ENCODE data around the gene CEP131. TPM values are rescaled to one million over a fixed set of nuclear protein-coding genes. Genes with fewer than 3 reads are reported as not detected.

The CEP131 gene
- total RNA-seq, 2 experiments from 2014 or later = 9.4 to 9.8 TPM

DNA sequence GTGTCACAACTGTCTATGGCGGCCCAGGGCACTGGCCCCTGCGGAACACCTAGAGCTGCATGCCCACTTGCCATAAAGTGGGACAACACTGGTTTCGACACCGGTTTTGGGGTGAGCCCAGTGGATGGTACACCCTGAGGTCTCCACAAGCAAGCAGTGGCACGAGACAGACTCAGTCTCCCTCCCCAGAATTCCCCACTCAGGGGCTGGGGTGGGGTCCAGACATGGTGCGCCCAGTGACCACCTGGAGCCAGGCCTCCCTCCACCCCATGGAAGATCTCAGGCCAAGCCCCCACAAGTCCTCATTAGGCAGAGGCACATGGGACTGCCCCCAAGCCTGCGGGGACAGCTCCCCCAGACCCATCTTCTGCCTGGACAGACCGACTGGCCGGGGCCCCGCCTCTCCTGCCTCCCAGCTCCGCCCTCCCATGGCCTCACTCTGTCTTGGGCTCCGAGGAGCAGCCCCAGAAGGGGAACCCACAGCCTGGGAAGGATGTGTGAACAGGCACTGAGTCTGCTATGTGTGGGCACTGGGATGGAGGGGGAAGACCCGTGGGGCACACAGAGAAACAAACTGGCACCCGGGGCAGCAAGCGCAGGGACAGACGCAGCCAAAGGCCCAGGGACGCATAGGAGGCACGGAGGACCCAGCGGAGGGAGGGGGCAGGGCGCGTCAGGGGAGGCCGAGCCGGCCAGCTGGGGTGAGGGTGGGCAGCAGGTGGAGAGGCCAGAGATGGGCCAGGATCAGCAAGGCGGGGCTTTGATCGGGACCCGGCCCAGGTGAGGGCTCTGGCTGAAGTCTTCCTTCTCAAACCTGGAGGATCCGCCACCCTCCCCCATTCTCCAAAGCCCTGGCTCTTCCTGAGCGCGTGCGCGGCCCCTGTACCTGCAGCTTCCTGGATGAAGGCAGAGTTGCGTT is 13.3 kb upstream of the CEP131 start:
- peaks cover 9% of the 10 kb centered on the region for H3K36me3 Mint-ChIP-seq (ENCODE audit: low read depth)
- H3K4me3 Mint-ChIP-seq = no peak overlapping the region
- no peak for DNase-seq
- intact Hi-C loops (cut with micrococcal nuclease) = loop anchor here (5.0 kb wide), 2 partner anchors 246 to 1134 kb away; partner anchors contain the start of gene GAA
- CTCF ChIA-PET = no interaction called here
- peaks cover 27% of the 10 kb centered on the region for H3K4me1 Mint-ChIP-seq (ENCODE audit: low read depth)
- H3K27ac Mint-ChIP-seq = no peak overlapping the region
- H3K9me3 Mint-ChIP-seq = no peaks in the 10 kb centered on the region
- H3K27me3 Mint-ChIP-seq (ENCODE audit: low read depth) = no peaks in the 10 kb centered on the region

- no peaks in the 10 kb centered on the region for H3K9me3 Mint-ChIP-seq
- peaks cover 11% of the 10 kb centered on the region for H3K36me3 Mint-ChIP-seq (ENCODE audit: low read depth)
- H3K27ac Mint-ChIP-seq = no peak overlapping the region
- intact Hi-C loops (cut with micrococcal nuclease) = loop anchor here (5.0 kb wide), 2 partner anchors 247 to 1133 kb away; partner anchors contain the start of gene GAA
- CTCF ChIA-PET = interaction anchor here (0.6 kb wide), 1 partner anchor 133 kb away, joined by 3 read pairs; no protein-coding TSS in a partner anchor
- peaks cover 19% of the 10 kb centered on the region for H3K4me1 Mint-ChIP-seq (ENCODE audit: low read depth)
- no peak for DNase-seq
- H3K27me3 Mint-ChIP-seq (ENCODE audit: low read depth) = no peaks in the 10 kb centered on the region
- H3K4me3 Mint-ChIP-seq = no peak overlapping the region
Measured at GRCh38 chr17:81234940-81235821, 12.4 kb upstream of the CEP131 start.

DNA sequence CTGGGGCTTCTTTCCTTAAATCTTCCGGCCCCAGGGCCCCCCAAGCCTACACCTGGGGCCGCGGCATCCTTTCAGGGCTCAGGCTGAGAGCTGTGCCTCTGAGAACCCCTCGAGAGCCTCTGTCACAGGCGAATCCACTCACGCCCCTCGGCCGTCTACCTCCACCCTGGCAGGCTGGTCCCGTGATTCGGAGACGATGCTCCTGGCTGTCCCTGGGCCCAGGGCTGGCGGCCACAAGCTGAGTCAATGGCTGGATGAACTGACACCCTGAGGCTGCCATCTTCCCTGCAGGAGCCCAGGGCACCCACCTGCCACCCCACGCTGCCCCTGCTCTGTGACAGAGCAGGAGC is 11.7 kb upstream of the CEP131 start:
- Mint-ChIP-seq H3K9me3 (no peaks in the 10 kb centered on the region), H3K27me3 (ENCODE audit: low read depth) (no peaks in the 10 kb centered on the region), H3K27ac (no peak overlapping the region), H3K4me1 (ENCODE audit: low read depth) (peaks cover 16% of the 10 kb centered on the region), H3K36me3 (ENCODE audit: low read depth) (peaks cover 11% of the 10 kb centered on the region), H3K4me3 (no peak overlapping the region)
- CTCF ChIA-PET = interaction anchor here (0.6 to 1.8 kb wide), 3 partner anchors 57 to 250 kb away, joined by 3 read pairs; no protein-coding TSS in a partner anchor
- intact Hi-C loops (cut with micrococcal nuclease) = no loop called here
- DNase-seq = no peak

GRCh38 chr17:81233811-81234505 is 11.2 kb upstream of the CEP131 start:
- Mint-ChIP-seq H3K27me3 (ENCODE audit: low read depth) (no peaks in the 10 kb centered on the region), H3K4me1 (ENCODE audit: low read depth) (peaks cover 16% of the 10 kb centered on the region), H3K4me3 (no peak overlapping the region), H3K27ac (no peak overlapping the region), H3K36me3 (ENCODE audit: low read depth) (peaks cover 11% of the 10 kb centered on the region), H3K9me3 (no peaks in the 10 kb centered on the region)
- intact Hi-C loops (cut with micrococcal nuclease) = no loop called here
- CTCF ChIA-PET = interaction anchor here (0.9 to 1.8 kb wide), 2 partner anchors 58 to 251 kb away, joined by 3 read pairs; no protein-coding TSS in a partner anchor
- no peak for DNase-seq

DNA sequence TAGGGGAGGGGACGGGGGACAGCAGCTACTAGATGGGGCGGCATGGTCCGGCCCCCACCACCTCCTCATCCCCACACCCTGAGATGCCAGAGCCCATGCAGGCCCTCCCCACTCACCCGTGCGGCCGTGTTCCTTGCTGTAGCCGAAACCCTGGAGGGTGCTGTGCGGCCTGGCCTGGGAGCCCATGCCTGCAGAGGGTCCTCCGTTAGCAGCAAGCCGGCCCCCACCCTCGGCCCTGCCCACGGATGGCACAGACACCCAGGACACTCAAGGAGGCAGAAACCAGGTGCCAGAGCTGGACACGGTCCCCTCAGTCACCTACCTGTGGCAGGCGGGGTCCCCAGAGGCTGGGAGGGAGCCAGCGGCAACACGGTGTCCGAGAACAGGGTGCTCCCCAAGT is 10.6 kb upstream of the CEP131 start:
- H3K27me3 Mint-ChIP-seq (ENCODE audit: low read depth) = no peaks in the 10 kb centered on the region
- intact Hi-C loops (cut with micrococcal nuclease) = no loop called here
- no peak overlapping the region for H3K27ac Mint-ChIP-seq
- no peaks in the 10 kb centered on the region for H3K9me3 Mint-ChIP-seq
- H3K4me3 Mint-ChIP-seq = no peak overlapping the region
- peaks cover 16% of the 10 kb centered on the region for H3K4me1 Mint-ChIP-seq (ENCODE audit: low read depth)
- CTCF ChIA-PET = interaction anchor here (0.9 to 1.8 kb wide), 2 partner anchors 58 to 251 kb away, joined by 3 read pairs; no protein-coding TSS in a partner anchor
- no peak for DNase-seq
- peaks cover 11% of the 10 kb centered on the region for H3K36me3 Mint-ChIP-seq (ENCODE audit: low read depth)

- no peaks in the 10 kb centered on the region for H3K27me3 Mint-ChIP-seq (ENCODE audit: low read depth)
- peaks cover 11% of the 10 kb centered on the region for H3K36me3 Mint-ChIP-seq (ENCODE audit: low read depth)
- peaks cover 12% of the 10 kb centered on the region for H3K4me1 Mint-ChIP-seq (ENCODE audit: low read depth)
- no peaks in the 10 kb centered on the region for H3K9me3 Mint-ChIP-seq
- DNase-seq = no peak
- intact Hi-C loops (cut with micrococcal nuclease) = no loop called here
- no peak overlapping the region for H3K27ac Mint-ChIP-seq
- CTCF ChIA-PET = interaction anchor here (1.8 kb wide), 1 partner anchor 252 kb away, joined by 3 read pairs; no protein-coding TSS in a partner anchor
- H3K4me3 Mint-ChIP-seq = no peak overlapping the region
Measured at GRCh38 chr17:81232616-81233241, 10.0 kb upstream of the CEP131 start.

GRCh38 chr17:81231766-81232581 is 9.2 kb upstream of the CEP131 start:
- H3K9me3 Mint-ChIP-seq = no peaks in the 10 kb centered on the region
- no peak for DNase-seq
- H3K27ac Mint-ChIP-seq = no peak overlapping the region
- CTCF ChIA-PET = no interaction called here
- intact Hi-C loops (cut with micrococcal nuclease) = no loop called here
- no peak overlapping the region for H3K4me3 Mint-ChIP-seq
- peaks cover 12% of the 10 kb centered on the region for H3K36me3 Mint-ChIP-seq (ENCODE audit: low read depth)
- H3K27me3 Mint-ChIP-seq (ENCODE audit: low read depth) = no peaks in the 10 kb centered on the region
- H3K4me1 Mint-ChIP-seq (ENCODE audit: low read depth) = peaks cover 5% of the 10 kb centered on the region

DNA sequence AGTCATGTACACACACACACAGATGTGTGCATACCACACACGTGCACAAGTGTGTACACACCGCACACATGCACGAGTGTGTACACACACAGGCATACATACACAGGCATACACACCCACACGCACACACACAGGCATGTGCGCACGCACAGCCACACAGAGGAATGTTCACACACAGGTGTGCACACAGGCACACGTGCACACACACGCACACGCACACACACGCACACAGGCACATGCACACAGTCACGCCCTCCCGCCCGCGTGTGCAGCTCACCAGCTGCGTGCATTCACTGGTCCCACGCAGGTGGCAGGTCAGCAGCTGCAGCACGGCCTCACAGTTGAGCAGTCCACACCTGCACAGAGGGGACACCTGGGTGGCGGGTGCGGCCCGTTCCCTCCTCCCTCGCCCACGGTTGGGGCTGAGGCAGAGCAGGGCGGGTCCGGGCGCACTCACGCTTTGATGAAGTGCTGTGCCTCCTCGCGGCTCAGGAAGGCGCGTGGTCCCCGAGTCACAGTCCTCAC is 8.4 kb upstream of the CEP131 start:
- H3K4me3 Mint-ChIP-seq = no peak overlapping the region
- H3K4me1 Mint-ChIP-seq (ENCODE audit: low read depth) = peaks cover 1% of the 10 kb centered on the region
- DNase-seq = no peak
- no peaks in the 10 kb centered on the region for H3K27me3 Mint-ChIP-seq (ENCODE audit: low read depth)
- peaks cover 12% of the 10 kb centered on the region for H3K36me3 Mint-ChIP-seq (ENCODE audit: low read depth)
- H3K27ac Mint-ChIP-seq = no peak overlapping the region
- CTCF ChIA-PET = no interaction called here
- intact Hi-C loops (cut with micrococcal nuclease) = no loop called here
- H3K9me3 Mint-ChIP-seq = no peaks in the 10 kb centered on the region

DNA sequence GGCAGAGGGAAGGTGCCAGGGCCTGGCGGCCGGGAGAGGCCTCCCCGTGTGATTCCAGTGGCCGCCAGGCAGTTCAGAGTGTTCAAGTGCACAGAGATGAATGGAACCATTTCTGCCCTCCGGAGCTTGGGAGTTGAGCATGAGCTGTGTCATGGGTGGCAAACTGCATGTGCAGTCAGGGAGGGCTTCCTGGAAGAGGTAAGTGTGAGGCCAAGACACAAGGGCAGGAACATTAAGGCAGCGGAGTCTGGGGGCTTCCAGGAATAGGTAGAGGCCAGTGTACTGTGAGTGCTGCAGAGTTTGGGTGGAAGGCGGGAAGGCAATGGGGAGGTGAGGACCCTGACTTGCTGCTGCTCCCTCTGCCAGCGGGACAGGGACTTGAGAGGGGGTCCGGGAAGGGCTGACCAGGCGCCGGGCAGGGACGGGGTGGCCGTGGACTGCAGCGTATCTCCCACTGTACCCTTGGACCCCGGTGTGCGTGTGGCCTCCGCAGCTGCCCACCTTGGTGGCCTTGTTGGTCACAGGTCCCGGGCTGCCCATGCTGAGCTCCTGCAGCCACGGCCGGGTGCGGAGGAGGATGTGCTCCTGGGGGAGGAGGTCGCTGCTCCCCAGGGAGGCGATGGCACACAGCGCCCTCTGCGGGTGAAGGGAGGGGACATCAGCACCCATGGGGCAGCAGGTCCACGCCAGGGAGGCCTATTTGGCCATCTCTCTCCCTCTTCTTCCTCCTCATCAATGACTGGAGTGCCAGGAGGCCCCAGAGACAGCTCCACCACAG is 7.5 kb upstream of the CEP131 start:
- H3K4me3 Mint-ChIP-seq = no peak overlapping the region
- H3K27ac Mint-ChIP-seq = no peak overlapping the region
- no peak for DNase-seq
- peaks cover 12% of the 10 kb centered on the region for H3K36me3 Mint-ChIP-seq (ENCODE audit: low read depth)
- H3K9me3 Mint-ChIP-seq = no peaks in the 10 kb centered on the region
- CTCF ChIA-PET = no interaction called here
- intact Hi-C loops (cut with micrococcal nuclease) = no loop called here
- no peaks in the 10 kb centered on the region for H3K4me1 Mint-ChIP-seq (ENCODE audit: low read depth)
- H3K27me3 Mint-ChIP-seq (ENCODE audit: low read depth) = no peaks in the 10 kb centered on the region

- H3K4me3 Mint-ChIP-seq = no peak overlapping the region
- peaks cover 12% of the 10 kb centered on the region for H3K36me3 Mint-ChIP-seq (ENCODE audit: low read depth)
- no peak overlapping the region for H3K27ac Mint-ChIP-seq
- H3K27me3 Mint-ChIP-seq (ENCODE audit: low read depth) = no peaks in the 10 kb centered on the region
- H3K4me1 Mint-ChIP-seq (ENCODE audit: low read depth) = no peaks in the 10 kb centered on the region
- H3K9me3 Mint-ChIP-seq = no peaks in the 10 kb centered on the region
- intact Hi-C loops (cut with micrococcal nuclease) = no loop called here
- CTCF ChIA-PET = no interaction called here
- DNase-seq = no peak
Measured at GRCh38 chr17:81229666-81229920, 6.8 kb upstream of the CEP131 start.

All from activated naive CD4-positive, alpha-beta T cell treated with anti-CD3 and anti-CD28 coated beads for 36 hours (primary cell).